Upper lobe of right lung (tissue), 1 donor: ENCODE data around the gene DLG4. TPM values are rescaled to one million over a fixed set of nuclear protein-coding genes. Genes with fewer than 3 reads are reported as not detected.
A peak's percentile ranks its signal among the peaks of the same experiment; 100 is the strongest.

ENCODE experiments used
- ATAC-seq: fragments of 200-7000 bp; cut with Tn5 transposase; one replicate; pipeline ENCODE4 v1.9.1; 2020; ENCODE audit warnings: mild to moderate bottlenecking, moderate library complexity
- DNase-seq: peaks from one replicate; pipeline ENCODE4 v3.0.0-alpha.2; 2020
- H3K27ac ChIP-seq: fragments of 200-600 bp; one replicate; pipeline ENCODE4 v1.8.0; 2022
- H3K27me3 ChIP-seq: fragments of 200-600 bp; one replicate; pipeline ENCODE4 v1.8.0; 2022; ENCODE audit warnings: mild to moderate bottlenecking
- H3K36me3 ChIP-seq: fragments of 200-600 bp; one replicate; pipeline ENCODE4 v1.8.0; 2022
- H3K4me1 ChIP-seq: fragments of 200-600 bp; one replicate; pipeline ENCODE4 v1.8.0; 2022
- H3K4me3 ChIP-seq: fragments of 200-600 bp; one replicate; pipeline ENCODE4 v1.8.0; 2022; ENCODE audit warnings: mild to moderate bottlenecking
- H3K9me3 ChIP-seq: fragments of 200-600 bp; one replicate; pipeline ENCODE4 v1.8.0; 2022
- CTCF ChIP-seq: fragments of 200-600 bp; IDR thresholded peaks from one replicate; pipeline ENCODE4 v1.8.0; 2022; ENCODE audit warnings: antibody characterized with exemption
- intact Hi-C: fragments of 100-400 bp; cut with DNase I; formaldehyde crosslinking; loops from one replicate; pipeline ENCODE4 v1.11.0; 2022
- total RNA-seq: library from RNA; stranded (reverse); fragmentation: NEBNext Ultra II Directional; extraction: Animal tissue kit (Norgen Biotek cat#: 25700); gene quantifications from one replicate; pipeline ENCODE4 v1.2.1, GENCODE V29; 2021
- donor health status: DM: no; HTN: yes; CAD: no; lungs with severe emphysema.

The DLG4 gene
- total RNA-seq, 1 donor from 2014 or later = 30.7 TPM

- peaks cover 44% of the 10 kb centered on the region for H3K36me3 ChIP-seq
- no peak for TF ChIP-seq CTCF
- H3K27me3 ChIP-seq = no peaks in the 10 kb centered on the region
- ATAC-seq (peak; percentile 83), DNase-seq (peak; percentile 100)
- H3K4me3 ChIP-seq = peak within 1 kb of the TSS; percentile 99
- peaks cover 36% of the 10 kb centered on the region for H3K4me1 ChIP-seq
- peak within 1 kb of the TSS; percentile 88 for H3K27ac ChIP-seq
- intact Hi-C loops = no loop called here
- no peaks in the 10 kb centered on the region for H3K9me3 ChIP-seq
Measured at GRCh38 chr17:7239091-7240027, 19.7 kb upstream of the DLG4 start, which contains the start of gene PHF23. TSS of gene PHF23 (minus strand) at chr17:7239457. CDS start at chr17:7239279, 178 bp downstream.

GRCh38 chr17:7238420-7239090 lies 18.9 kb upstream of the DLG4 start:
- peaks cover 33% of the 10 kb centered on the region for H3K4me1 ChIP-seq
- intact Hi-C loops = no loop called here
- peak; percentile 73 for DNase-seq

GRCh38 chr17:7237761-7238419 lies 18.3 kb upstream of the DLG4 start:
- intact Hi-C loops = no loop called here
- ATAC-seq = peak; percentile 37

More at GRCh38 chr17:7238420-7239090, 18.9 kb upstream of the DLG4 start:
- Histone ChIP-seq H3K4me3 (peak overlapping the region; percentile 94), H3K27ac (peak overlapping the region; percentile 88), H3K36me3 (peaks cover 35% of the 10 kb centered on the region), H3K9me3 (no peaks in the 10 kb centered on the region), H3K27me3 (no peaks in the 10 kb centered on the region)
- no peak for TF ChIP-seq CTCF
- no peak for ATAC-seq

GRCh38 chr17:7237266-7237760 lies 17.7 kb upstream of the DLG4 start:
- intact Hi-C loops = no loop called here
- Histone ChIP-seq H3K4me3 (peak overlapping the region; percentile 94), H3K4me1 (peaks cover 40% of the 10 kb centered on the region), H3K27me3 (no peaks in the 10 kb centered on the region), H3K9me3 (no peaks in the 10 kb centered on the region), H3K27ac (peak overlapping the region; percentile 88), H3K36me3 (peaks cover 33% of the 10 kb centered on the region)
- ATAC-seq (no peak), DNase-seq (no peak)
- no peak for TF ChIP-seq CTCF

More at GRCh38 chr17:7237761-7238419, 18.3 kb upstream of the DLG4 start:
- Histone ChIP-seq H3K4me3 (peak overlapping the region; percentile 94), H3K36me3 (peaks cover 33% of the 10 kb centered on the region), H3K27ac (peak overlapping the region; percentile 88), H3K27me3 (no peaks in the 10 kb centered on the region), H3K9me3 (no peaks in the 10 kb centered on the region), H3K4me1 (peaks cover 34% of the 10 kb centered on the region)
- no peak for TF ChIP-seq CTCF
- peak; percentile 94 for DNase-seq

GRCh38 chr17:7236808-7237207 lies 17.2 kb upstream of the DLG4 start:
- Histone ChIP-seq H3K36me3 (peaks cover 33% of the 10 kb centered on the region), H3K4me3 (peak overlapping the region; percentile 94)
- intact Hi-C loops = no loop called here

More at GRCh38 chr17:7236808-7237207, 17.2 kb upstream of the DLG4 start:
- peak; percentile 41 for DNase-seq
- no peak for ATAC-seq
- Histone ChIP-seq H3K27ac (no peak overlapping the region), H3K9me3 (no peaks in the 10 kb centered on the region), H3K4me1 (peaks cover 45% of the 10 kb centered on the region), H3K27me3 (no peaks in the 10 kb centered on the region)
- no peak for TF ChIP-seq CTCF
